Measurements from ENCODE around the gene TNFAIP8L2.

- TF ChIP-seq, protein P1, sequence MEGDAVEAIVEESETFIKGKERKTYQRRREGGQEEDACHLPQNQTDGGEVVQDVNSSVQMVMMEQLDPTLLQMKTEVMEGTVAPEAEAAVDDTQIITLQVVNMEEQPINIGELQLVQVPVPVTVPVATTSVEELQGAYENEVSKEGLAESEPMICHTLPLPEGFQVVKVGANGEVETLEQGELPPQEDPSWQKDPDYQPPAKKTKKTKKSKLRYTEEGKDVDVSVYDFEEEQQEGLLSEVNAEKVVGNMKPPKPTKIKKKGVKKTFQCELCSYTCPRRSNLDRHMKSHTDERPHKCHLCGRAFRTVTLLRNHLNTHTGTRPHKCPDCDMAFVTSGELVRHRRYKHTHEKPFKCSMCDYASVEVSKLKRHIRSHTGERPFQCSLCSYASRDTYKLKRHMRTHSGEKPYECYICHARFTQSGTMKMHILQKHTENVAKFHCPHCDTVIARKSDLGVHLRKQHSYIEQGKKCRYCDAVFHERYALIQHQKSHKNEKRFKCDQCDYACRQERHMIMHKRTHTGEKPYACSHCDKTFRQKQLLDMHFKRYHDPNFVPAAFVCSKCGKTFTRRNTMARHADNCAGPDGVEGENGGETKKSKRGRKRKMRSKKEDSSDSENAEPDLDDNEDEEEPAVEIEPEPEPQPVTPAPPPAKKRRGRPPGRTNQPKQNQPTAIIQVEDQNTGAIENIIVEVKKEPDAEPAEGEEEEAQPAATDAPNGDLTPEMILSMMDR (IDR thresholded peaks at IDR 0.05): no peak
- TF ChIP-seq, protein P2, sequence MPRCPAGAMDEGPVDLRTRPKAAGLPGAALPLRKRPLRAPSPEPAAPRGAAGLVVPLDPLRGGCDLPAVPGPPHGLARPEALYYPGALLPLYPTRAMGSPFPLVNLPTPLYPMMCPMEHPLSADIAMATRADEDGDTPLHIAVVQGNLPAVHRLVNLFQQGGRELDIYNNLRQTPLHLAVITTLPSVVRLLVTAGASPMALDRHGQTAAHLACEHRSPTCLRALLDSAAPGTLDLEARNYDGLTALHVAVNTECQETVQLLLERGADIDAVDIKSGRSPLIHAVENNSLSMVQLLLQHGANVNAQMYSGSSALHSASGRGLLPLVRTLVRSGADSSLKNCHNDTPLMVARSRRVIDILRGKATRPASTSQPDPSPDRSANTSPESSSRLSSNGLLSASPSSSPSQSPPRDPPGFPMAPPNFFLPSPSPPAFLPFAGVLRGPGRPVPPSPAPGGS (IDR thresholded peaks at IDR 0.05): no peak
- TF ChIP-seq, protein P3, sequence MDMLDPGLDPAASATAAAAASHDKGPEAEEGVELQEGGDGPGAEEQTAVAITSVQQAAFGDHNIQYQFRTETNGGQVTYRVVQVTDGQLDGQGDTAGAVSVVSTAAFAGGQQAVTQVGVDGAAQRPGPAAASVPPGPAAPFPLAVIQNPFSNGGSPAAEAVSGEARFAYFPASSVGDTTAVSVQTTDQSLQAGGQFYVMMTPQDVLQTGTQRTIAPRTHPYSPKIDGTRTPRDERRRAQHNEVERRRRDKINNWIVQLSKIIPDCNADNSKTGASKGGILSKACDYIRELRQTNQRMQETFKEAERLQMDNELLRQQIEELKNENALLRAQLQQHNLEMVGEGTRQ (IDR thresholded peaks at IDR 0.05): no peak
- no peak for TF ChIP-seq FOXS1 (CRISPR knock-in tag; IDR thresholded peaks at IDR 0.05)
- no peak for TF ChIP-seq RNF2 (IDR thresholded peaks at IDR 0.05; ENCODE audit: borderline replicate concordance, low read depth)
- no peak for TF ChIP-seq CHD2 (IDR thresholded peaks at IDR 0.05; ENCODE audit: low read length, partially characterized antibody)
- TF ChIP-seq REST (IDR thresholded peaks at IDR 0.05): no peak
- no peak for TF ChIP-seq MAFK (IDR thresholded peaks at IDR 0.05; ENCODE audit: partially characterized antibody)
- no peak for TF ChIP-seq POLR2A (IDR thresholded peaks at IDR 0.05; ENCODE audit: low read length)
- TF ChIP-seq RAD21 (conservative IDR thresholded peaks at IDR 0.05 in 1 of 2, IDR thresholded peaks at IDR 0.05 in 1 of 2): no peak
Observed at GRCh38 chr1:151137789-151138188, 18.7 kb upstream of the TNFAIP8L2 start.

All from A549 (cell line).